IPS DF 4.7 (cell line): ENCODE data around the gene ELMOD2.
"Not testable (repeated sequence)": the region's sequence is repeated elsewhere in the genome, so short reads cannot be mapped to it uniquely, and the experiment has no call there.

Experiments used
- DNase-seq: peaks from one replicate; pipeline ENCODE4 v3.0.0-alpha.2; 2013; ENCODE audit warnings: low spot score; ENCODE audit errors: extremely low read depth

ELMOD2 gene, protein sequence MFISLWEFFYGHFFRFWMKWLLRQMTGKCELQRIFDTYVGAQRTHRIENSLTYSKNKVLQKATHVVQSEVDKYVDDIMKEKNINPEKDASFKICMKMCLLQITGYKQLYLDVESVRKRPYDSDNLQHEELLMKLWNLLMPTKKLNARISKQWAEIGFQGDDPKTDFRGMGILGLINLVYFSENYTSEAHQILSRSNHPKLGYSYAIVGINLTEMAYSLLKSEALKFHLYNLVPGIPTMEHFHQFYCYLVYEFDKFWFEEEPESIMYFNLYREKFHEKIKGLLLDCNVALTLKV

DNA sequence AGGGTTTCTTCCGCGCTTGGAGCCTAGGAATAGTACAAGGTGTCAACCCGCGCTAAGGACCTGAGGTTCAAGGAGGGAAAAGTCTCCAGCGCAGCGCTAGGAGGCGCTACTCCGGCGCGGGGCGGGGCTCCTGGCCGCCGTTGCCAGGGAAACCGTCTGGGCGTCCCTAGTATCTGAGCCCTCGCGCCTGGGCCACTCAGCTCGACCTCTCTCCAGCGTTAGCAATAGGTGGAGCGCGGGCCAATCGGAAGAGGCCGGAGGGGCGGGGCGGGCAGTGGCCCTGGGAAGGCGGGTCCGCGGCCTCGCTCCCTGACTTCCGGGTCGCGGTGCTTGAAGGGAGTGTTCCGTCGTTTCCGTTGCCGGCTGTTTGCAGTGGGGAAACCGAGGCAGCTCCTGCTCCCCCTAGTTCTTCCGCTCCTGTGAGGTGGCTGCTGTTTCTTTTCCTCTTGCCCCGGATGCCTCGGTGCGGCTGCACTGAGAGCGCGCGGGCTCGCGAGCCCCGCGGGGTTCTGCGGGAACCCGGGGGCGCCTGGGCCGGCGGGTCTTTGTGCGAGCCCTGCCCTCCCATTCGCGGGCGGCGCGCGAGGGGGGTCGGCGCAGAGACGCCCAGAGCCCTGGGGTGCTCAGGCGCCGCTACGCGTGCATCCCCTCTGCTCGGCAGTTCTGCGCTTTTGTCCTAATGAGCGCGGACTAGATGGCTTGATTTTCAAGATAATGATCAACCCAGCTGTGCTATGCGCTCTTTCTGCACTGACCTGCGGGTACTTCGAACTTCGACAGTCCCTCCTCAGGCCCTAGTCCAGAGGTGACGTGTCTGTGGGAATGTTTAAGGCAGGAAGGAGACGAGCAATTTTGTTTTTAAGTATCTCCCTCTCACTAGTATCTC, at the start of gene ELMOD2:
TSS of gene ELMOD2 (plus strand) at position 312 of the 886 bp plus-strand sequence. CDS start 1,261 bp downstream, outside the sequence.
- peak; percentile 86 for DNase-seq

DNA sequence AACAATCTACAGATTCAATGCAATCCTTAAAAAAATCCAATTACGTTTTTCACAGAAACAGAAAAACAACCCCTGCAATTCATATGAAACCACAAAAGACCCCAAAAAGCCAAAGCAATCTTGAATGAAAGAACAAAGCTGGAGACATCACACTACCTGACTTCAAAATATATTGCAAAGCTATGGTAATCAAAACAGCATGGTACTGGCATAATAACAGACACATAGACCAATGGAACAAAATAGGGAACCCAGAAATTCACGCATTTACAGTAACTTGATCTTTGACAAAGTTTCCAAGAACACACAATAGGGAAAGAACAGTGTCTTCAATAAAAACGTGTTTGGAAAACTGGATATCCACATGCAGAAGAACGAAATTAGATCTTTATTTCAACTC, 40.5 kb upstream of the ELMOD2 start:
- DNase-seq: no peak

DNA sequence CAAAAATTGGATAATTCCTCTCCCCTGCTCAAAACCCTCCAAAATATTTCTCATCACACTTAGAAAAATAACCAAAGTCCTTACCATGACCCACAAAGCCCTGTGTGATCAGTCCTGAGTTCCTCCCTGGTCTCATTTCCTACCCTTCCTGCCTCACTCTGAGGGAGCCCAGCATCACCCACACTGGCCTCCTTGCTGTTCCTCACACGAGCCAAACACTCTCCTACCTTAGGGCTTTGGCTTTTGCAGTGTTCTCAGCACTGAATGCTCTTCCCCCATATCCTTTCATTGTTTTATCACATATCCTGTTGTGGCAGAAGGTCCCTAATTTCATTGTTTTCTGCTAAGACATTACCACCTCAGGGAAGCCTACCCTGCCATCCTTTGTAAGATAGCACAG, 38.0 kb upstream of the ELMOD2 start:
- DNase-seq: no peak

DNA sequence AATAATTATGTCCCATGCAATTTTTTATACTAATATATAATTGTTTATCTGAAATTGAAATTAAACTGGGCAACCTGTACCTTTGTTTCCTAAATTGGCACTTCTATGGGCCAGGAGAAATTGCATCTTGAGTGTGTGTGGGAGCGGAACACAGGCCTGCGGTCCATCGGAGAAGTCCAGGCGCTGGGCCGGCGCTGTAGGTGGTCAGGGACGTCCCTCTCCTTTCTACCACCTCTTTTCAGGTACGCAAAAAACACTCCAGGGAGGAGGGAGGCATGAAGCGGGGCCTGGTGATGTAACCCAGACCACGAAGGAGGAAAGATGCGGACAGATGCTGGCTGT, 26.6 kb upstream of the ELMOD2 start:
- no peak for DNase-seq

DNA sequence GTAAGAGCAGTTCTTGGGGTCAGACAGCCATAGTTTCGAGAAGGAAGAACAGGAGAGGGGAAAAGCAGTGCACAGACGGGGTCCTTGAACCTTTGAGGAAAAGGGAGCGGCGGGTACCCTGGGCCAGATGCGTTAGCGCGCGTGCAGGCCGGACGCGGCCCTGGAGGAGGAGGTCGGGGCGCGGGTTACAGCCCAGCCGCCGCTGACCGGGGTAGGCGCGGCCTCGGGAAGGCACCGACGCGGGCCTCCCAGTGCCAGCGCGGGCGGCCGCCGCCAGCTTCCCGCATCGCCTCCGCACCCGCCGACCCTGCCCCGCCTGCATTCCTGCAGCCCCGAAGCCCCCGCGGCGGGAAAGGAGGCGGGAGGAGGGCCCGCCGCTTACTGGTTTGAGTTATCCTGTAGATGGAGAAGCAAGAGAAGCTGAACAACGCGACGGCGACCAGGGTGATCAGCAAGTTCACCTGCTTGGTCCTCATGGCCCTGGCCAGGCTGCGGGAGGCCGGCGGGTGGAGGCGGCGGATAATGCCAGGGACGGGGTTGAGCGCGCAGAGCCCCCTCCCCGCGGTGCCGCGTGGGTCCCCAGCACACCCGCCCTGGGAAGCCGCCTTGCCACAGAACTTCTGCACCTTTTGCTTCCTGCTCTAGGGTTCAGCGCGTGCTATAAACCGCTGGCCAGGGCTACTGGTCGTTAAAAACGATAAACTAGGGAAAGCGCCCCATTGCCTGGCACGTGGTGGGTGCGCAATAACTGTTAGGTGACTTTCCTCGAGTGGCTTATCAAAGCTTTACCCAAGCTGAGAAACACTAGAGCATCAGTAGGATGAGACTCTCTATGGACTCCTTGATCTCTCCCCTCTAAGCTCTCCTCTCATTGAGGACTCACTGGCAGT, 26.0 kb upstream of the ELMOD2 start, which contains the start of gene MGAT4D:
TSS of gene MGAT4D (minus strand) at position 547 of the 890 bp plus-strand sequence. CDS start at position 476, 71 bp downstream.
- DNase-seq: no peak

DNA sequence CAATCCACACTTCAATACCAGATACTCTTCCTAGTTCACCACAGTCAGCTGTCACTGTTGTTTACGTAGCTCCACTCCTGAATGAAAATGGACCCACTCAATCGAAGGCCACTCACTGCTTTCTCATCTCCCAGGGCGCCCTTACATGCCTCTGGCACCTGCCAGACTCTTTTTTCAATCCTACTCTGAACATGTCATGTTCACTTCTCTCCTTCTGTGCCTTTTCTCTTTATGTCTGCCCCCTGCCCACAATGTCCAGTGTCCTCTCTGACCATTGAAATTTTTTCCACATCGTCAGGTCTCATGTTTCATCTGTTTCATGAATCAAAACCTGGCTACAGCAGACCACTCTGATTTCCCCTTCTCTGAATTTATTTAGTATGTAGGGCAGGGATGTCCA, 24.6 kb upstream of the ELMOD2 start:
- DNase-seq: no peak

DNA sequence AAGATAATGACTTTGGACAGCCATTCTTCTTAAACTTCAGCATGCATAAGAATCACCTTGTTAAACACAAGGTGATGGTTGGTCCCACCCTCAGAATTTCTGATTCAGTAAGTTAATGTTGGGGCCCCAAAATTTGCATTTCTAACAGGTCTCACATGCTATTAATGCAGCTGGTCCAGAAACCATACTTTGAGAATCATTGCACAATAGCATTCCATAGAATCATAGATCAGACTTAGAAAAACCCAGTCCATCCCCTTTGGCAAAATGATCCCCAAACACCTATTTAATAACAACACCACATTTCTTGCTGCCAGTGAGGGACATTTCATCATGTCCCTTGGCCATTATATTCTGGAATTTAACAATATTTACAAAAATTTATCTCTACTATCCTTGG, 19.7 kb upstream of the ELMOD2 start:
- DNase-seq: no peak

DNA sequence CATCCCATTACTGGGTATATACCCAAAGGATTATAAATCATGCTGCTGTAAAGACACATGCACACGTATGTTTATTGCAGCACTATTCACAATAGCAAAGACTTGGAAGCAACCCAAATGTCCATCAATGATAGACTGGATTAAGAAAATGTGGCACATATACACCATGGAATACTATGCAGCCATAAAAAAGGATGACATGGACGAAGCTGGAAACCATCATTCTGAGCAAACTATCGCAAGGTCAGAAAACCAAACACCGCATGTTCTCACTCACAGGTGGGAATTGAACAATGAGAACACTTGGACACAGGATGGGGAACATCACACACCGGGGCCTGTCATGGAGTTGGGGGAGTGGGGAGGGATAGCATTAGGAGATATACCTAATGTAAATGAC, 10.2 kb upstream of the ELMOD2 start:
- DNase-seq: not testable (repeated sequence)

DNA sequence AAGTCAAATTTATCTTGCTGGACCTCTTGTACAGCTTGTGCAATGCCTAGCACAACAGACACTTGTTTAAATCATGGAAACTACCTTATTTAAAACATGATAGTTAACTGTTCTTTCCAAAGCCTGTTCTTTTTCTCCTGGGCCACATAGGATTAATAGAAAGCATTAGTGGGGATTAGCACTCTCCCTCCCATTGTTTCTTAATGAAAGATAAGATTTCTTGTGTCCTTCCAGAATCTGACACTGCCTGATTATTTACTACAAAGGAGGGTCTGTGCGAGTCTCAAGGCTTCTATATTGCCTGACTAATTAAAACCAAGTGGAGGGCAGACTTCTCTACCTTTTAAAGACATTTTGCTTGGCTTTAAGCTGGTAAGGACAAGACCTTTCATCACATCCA, 8.5 kb upstream of the ELMOD2 start:
- no peak for DNase-seq

DNA sequence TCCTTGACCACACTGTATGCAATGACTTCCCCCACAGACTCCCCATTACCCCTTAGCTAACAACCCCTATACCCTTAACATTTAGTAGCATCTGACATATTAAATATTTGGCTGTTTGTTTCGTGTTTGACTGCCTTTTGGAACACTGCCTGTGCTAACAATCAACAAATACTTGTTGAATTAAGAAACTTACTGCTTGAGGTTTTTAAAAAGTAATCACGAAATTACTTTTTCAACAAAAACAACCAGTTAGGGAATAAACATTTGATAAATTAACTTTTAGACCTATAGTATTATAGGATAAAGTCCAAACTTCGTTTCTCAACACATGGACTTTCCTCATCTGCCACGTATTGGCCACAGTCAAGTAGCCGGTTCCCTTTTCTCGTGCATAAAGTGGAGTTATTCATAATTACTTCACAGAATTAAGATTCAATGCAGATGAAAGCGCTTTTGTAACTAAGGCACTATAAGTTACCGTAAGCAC, 555 bp upstream of the ELMOD2 start:
- no peak for DNase-seq

DNA sequence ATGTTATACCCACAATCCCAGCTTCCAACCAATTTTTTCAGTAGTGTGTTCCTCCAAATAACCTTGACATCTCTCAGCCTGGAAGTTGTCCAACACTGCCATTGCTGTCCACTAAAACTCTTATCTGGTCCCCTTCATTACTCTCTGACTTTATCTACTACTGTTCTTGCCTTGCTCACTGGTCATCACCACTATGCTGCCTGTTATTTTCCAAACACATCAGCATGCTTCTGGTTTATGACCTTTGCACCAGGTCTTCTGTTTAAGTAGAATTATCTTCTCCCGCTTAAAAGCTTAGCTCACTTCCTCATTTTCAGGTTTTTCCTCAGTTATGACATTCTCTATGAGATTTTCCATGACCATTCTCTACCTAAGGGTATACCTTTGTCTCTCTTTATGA, 5.5 kb downstream of the ELMOD2 start:
- DNase-seq: no peak

DNA sequence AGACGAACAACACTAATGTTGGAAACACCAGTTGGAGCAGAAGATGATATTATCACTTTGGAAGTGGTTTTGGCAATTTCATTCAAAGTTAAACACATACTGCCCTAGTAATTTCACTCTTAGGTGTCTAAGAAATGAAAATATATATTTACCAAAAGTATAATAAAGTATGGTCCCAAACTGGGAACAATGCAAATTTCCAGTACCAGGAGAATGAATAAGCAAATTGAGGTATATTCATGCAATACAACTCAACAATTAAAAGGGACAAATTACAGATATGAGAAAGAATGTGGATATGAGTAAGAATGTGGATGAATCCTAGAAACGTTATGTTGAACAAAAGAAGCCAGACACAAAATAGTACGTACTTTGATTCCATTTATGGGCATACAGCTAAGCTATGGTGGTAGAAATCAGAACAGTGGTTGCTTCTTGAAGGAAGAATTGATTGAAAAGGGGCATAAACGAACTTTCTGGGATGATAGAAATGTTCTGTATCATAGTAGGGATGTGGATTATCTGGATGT, 10.0 kb downstream of the ELMOD2 start:
- no peak for DNase-seq

DNA sequence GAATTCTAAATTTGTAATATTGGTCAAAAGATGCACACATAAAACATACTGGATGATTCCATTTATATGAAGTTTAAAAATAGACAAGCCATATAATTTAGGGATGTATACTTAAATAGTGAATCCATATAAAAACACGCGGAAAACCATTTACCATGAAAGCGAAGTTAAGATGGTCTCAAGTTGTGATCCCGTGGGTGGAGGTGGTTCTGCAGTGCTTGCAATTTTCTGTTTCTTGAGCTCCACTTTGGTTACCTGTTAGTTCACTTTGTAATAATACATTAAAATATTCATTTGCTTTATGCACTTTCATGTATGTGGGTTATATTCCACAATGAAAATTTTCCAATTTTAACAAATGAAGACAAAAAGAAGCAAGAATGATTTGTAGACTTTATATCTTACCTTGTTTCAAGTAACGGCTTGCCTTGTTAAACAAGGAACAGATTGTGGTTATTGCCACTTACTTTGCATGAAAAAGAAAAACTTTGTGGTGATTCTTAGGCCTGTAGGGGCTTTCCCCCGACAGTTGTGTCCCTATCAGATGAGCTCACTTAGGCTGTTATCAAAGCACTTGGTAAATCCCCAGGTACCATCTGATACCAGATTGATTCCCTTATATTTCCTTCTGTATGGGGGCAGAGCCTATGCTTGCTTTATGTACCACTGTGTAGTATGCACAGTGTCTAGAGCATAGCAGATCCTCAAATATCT, 32.6 kb downstream of the ELMOD2 start:
- no peak for DNase-seq

DNA sequence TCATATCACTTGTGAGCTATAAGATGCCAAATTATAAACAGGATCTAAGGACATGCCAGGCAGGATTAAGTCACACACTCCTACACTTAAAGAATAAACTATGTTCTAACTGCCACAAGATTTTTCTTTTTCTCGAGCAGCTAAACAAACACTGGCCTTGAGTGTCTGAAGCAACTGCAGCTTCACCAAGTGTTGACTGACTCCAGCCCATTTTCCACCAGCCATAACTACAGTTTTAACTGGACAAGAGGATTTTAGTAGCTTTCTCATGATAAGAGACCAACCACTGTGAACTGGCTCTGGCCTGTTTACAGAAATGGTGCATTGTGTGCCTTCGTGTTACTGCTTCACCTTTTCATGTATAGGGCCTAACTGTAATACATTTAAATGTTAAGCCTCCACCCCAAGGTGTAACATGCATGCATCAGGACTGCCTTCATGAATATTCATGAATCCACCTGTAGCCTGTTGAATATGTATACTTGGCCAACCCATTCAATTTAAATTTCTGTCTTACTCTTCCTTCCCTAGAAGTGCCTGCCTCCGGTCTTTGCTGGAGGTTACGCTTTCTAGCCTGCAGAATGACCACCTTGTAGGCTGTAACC, 34.0 kb downstream of the ELMOD2 start:
- no peak for DNase-seq

DNA sequence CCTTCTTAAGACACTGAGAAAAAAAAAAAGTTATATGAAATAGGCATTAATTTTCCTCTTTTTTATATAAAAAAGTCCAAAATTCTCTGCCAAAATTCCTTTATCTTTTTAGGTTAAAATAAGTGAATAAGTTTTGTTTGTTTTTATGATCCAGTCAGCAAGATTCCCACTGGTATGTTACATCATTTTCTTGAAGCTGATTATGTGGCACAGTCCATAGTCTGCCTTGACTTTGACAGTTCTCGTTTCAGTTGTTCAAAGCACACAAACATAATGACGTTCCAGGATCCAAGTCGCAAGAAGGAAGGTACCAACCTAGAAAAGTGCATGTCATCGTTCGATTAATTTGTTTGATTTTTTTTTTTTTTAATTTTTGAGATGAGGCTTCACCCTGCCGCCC, 35.7 kb downstream of the ELMOD2 start:
- DNase-seq: no peak

DNA sequence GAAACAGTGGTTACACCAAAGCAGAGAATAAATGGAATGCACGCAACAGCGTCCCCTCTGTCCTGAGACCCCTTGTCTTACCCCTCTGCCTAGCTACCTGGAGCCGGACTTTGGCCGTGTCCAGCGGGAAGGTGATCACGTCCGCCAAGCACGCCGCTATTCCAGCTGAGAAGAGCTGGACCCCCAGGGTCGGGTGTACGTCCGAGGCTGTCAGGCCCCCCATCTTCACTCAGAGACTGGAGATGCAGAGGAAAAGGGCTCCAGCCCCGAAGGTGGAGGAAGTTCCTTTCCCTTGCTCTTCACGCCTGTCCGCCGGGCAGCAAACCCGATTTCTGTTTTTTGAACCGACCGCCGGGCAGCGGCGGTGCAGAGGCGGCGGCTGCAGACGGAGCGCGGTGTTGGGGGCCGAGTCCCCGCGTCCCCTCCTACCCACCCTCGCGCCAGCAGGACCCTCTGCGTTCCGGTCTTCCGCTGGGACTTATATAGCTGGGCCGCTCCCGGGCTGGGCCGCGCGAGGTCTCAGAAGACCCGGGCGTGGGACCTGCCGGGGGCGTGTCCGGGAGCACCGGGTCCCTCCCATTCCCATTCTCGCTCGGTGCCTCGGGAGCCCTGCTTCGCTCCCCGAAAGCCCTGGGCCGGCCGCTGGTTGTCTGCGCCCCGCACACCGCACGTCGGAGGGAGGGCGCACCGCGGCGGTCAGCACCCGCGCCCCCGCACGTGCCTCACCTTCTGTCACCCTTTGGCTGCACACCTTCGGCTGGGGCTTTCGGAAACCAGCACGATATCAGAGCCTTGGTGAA, 44.7 kb downstream of the ELMOD2 start, which contains the start of gene UCP1:
TSS of gene UCP1 (minus strand) at position 455 of the 800 bp plus-strand sequence. CDS start at position 223, 232 bp downstream.
- no peak for DNase-seq

DNA sequence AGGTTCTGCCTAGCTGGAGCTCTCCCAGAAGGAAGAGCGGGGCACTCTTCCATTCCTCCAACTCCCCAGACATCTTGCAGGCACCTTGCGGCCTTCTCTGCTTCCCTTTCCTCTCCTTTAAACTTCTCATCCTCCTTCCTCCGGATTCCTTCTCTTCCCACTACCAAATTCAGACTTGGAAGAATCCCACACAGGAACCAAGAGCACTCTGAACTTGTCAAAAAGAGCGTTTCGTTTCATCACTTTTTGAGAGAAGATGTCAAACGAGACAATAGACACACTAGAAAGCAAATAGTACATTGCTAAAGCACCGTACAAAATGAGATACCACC, 45.3 kb downstream of the ELMOD2 start:
- DNase-seq: no peak

DNA sequence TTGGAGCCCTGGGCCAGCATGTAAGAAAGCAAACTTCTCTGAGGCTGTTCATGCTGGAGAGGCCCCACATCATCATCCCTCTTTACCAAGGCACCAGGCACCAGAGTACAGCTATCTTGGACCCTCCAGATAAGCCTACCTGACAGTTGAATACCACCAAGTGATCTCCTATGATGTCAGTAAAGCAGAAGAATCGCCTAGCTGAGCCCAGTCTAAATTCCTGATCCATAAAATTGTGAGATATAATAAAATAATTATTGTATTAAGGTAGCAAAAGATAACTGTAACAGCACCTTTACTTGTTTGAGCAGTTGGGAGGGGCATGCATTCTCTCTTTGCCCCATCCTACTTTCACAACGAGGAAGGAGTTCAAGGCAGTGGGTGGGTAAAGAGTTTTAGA, 47.7 kb downstream of the ELMOD2 start:
- no peak for DNase-seq

DNA sequence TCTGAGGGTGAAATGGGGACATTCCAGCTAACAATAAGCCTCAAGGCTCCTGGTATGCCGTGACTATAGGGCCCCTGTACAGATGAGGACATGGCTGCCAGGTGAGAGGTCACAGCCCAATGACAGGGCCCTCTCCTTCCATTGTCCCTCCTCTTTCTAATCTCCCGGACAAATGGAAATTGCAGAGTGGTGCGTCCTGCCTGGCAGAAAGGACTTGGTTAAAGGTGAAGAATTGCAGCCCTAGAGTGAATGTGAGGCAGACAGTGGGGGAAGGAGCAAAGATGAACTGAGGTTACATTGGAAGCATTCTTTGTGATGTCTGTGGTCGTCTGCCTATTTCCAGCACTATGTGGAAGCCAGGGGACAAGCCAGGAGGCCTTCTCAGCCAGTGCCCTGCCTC, 51.5 kb downstream of the ELMOD2 start:
- DNase-seq: no peak
